SK-N-SH (cell line): ENCODE measurements around the gene CCDC32.

Source experiments
- ELF1 ChIP-seq: IDR thresholded peaks from 2 replicates; pipeline ENCODE4 v1.4.0; 2012
- EP300 ChIP-seq, 2 experiments: IDR thresholded peaks; 2 replicates each; pipeline versions ENCODE4 v1.4.0 to v1.6.1; 2012; ENCODE audit warnings: borderline replicate concordance in 1 of 2, low read depth in 1 of 2, low read length in 1 of 2
- EZH2phosphoT487 ChIP-seq: fragments of 200-600 bp; sonication (generic); IDR thresholded peaks from 2 replicates; pipeline ENCODE4 v1.6.1; 2017; ENCODE audit warnings: low read depth, mixed run types, mild to moderate bottlenecking, antibody characterized with exemption, moderate library complexity, borderline replicate concordance
- GABPA ChIP-seq: IDR thresholded peaks from 2 replicates; pipeline ENCODE4 v1.4.0; 2012; ENCODE audit warnings: low read depth, mild to moderate bottlenecking
- MEF2A ChIP-seq: IDR thresholded peaks from 2 replicates; pipeline ENCODE4 v1.4.0; 2012; ENCODE audit warnings: low read depth, borderline replicate concordance
- MXI1 ChIP-seq: IDR thresholded peaks from 2 replicates; pipeline ENCODE4 v1.6.1; 2012; ENCODE audit warnings: mild to moderate bottlenecking, low read depth, low read length, improper control_type of control experiment
- NRF1 ChIP-seq: IDR thresholded peaks from 2 replicates; pipeline ENCODE4 v1.6.1; 2012; ENCODE audit warnings: low read depth, mild to moderate bottlenecking, low read length
- POLR2AphosphoS5 ChIP-seq: IDR thresholded peaks from 2 replicates; pipeline ENCODE4 v1.6.1; 2012; ENCODE audit warnings: low read depth, low read length
- RCOR1 ChIP-seq: fragments of 150-350 bp; IDR thresholded peaks from 2 replicates; pipeline ENCODE4 v1.6.1; 2017; ENCODE audit warnings: antibody characterized with exemption, low read length
- RFX5 ChIP-seq: IDR thresholded peaks from 2 replicates; pipeline ENCODE4 v1.6.1; 2012; ENCODE audit warnings: mild to moderate bottlenecking, improper control_type of control experiment, low read length
- SIN3A ChIP-seq: IDR thresholded peaks from 2 replicates; pipeline ENCODE4 v1.6.1; 2012; ENCODE audit warnings: low read depth, mild to moderate bottlenecking, low read length, moderate library complexity, borderline replicate concordance
- TAF1 ChIP-seq: IDR thresholded peaks from 2 replicates; pipeline ENCODE4 v1.6.1; 2012; ENCODE audit warnings: low read depth, mild to moderate bottlenecking, low read length, moderate library complexity, borderline replicate concordance
- TF ChIP-seq, protein P1 (sequence below): fragments of 200-600 bp; sonication (generic); IDR thresholded peaks from 2 replicates; pipeline ENCODE4 v1.6.1; 2017; ENCODE audit warnings: antibody characterized with exemption, mild to moderate bottlenecking, moderate library complexity
- TF ChIP-seq, protein P2 (sequence below): IDR thresholded peaks from 2 replicates; pipeline ENCODE4 v1.6.1; 2012; ENCODE audit warnings: mild to moderate bottlenecking, low read depth, low read length, moderate library complexity

DNA sequence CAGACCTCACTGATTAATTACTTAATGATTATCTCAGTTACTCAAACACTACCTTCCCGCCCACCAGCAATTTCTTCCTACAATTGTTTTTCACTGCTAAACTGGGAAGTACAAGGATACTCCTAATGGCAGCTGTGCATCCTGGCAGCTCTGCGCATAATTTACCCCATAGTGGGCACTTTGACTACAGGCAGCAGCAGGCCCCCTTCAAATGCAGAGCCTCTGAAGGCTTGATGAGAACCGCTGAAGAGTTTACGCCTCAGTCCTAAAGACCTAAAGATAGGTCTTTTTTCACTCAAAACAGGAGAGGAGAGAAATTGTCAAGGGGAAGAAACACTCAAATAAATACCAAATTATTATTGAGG lies 10.7 kb downstream of the CCDC32 start:
- no peak for TF ChIP-seq GABPA
- no peak for TF ChIP-seq SIN3A
- no peak for TF ChIP-seq MEF2A
- no peak for TF ChIP-seq RCOR1
- TF ChIP-seq, protein P1, sequence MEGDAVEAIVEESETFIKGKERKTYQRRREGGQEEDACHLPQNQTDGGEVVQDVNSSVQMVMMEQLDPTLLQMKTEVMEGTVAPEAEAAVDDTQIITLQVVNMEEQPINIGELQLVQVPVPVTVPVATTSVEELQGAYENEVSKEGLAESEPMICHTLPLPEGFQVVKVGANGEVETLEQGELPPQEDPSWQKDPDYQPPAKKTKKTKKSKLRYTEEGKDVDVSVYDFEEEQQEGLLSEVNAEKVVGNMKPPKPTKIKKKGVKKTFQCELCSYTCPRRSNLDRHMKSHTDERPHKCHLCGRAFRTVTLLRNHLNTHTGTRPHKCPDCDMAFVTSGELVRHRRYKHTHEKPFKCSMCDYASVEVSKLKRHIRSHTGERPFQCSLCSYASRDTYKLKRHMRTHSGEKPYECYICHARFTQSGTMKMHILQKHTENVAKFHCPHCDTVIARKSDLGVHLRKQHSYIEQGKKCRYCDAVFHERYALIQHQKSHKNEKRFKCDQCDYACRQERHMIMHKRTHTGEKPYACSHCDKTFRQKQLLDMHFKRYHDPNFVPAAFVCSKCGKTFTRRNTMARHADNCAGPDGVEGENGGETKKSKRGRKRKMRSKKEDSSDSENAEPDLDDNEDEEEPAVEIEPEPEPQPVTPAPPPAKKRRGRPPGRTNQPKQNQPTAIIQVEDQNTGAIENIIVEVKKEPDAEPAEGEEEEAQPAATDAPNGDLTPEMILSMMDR, result no peak
- no peak for TF ChIP-seq POLR2AphosphoS5
- TF ChIP-seq EZH2phosphoT487, result no peak
- no peak for TF ChIP-seq NRF1
- no peak for TF ChIP-seq ELF1
- TF ChIP-seq MXI1, result no peak
- TF ChIP-seq, protein P2, sequence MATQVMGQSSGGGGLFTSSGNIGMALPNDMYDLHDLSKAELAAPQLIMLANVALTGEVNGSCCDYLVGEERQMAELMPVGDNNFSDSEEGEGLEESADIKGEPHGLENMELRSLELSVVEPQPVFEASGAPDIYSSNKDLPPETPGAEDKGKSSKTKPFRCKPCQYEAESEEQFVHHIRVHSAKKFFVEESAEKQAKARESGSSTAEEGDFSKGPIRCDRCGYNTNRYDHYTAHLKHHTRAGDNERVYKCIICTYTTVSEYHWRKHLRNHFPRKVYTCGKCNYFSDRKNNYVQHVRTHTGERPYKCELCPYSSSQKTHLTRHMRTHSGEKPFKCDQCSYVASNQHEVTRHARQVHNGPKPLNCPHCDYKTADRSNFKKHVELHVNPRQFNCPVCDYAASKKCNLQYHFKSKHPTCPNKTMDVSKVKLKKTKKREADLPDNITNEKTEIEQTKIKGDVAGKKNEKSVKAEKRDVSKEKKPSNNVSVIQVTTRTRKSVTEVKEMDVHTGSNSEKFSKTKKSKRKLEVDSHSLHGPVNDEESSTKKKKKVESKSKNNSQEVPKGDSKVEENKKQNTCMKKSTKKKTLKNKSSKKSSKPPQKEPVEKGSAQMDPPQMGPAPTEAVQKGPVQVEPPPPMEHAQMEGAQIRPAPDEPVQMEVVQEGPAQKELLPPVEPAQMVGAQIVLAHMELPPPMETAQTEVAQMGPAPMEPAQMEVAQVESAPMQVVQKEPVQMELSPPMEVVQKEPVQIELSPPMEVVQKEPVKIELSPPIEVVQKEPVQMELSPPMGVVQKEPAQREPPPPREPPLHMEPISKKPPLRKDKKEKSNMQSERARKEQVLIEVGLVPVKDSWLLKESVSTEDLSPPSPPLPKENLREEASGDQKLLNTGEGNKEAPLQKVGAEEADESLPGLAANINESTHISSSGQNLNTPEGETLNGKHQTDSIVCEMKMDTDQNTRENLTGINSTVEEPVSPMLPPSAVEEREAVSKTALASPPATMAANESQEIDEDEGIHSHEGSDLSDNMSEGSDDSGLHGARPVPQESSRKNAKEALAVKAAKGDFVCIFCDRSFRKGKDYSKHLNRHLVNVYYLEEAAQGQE, result no peak
- TF ChIP-seq TAF1, result no peak
- TF ChIP-seq EP300 (IDR thresholded peaks at IDR 0.05; ENCODE audit: borderline replicate concordance in 1 of 2, low read depth in 1 of 2, low read length in 1 of 2), result no peak
- no peak for TF ChIP-seq RFX5
